PC-3 (cell line): Measurements from ENCODE around the gene CEP63. TPM values are rescaled to one million over a fixed set of nuclear protein-coding genes. Genes with fewer than 3 reads are reported as not detected.

Experiments used
- ATAC-seq: fragments of 200-7000 bp; cut with Tn5 transposase; 2 replicates; pipeline ENCODE4 v1.9.1; 2020; ENCODE audit warnings: mild to moderate bottlenecking, moderate library complexity
- BruUV-seq: library from RNA; stranded (reverse); fragments of 400-500 nt; replicated peaks from 2 replicates; lab custom pipeline; 2021; lab: Mats Ljungman, UMichigan
- CTCF ChIA-PET: fragments of 300-600 bp; sonication (Branson Sonifier 250); formaldehyde crosslinking; loops from one replicate; lab custom pipeline; 2022; ENCODE audit warnings: antibody characterized with exemption; lab: Charles Lee
- POLR2A ChIA-PET: fragments of 300-600 bp; sonication (Branson Sonifier 250); formaldehyde crosslinking; loops from one replicate; lab custom pipeline; 2022; ENCODE audit warnings: antibody characterized with exemption; ENCODE audit not compliant: unreplicated experiment; lab: Charles Lee
- DNase-seq: peaks from one replicate; pipeline ENCODE4 v3.0.0-alpha.2; 2015
- H2AFZ ChIP-seq: fragments of 300-600 bp; sonication (generic); 2 replicates; pipeline ENCODE4 v1.6.0; 2016; ENCODE audit warnings: antibody characterized with exemption, low read length
- H3F3A ChIP-seq: fragments of 300-600 bp; sonication (generic); one replicate; pipeline ENCODE4 v1.6.0; 2017; ENCODE audit warnings: antibody characterized with exemption, low read length, control low read depth, mild to moderate bottlenecking; ENCODE audit not compliant: unreplicated experiment
- H3K27ac ChIP-seq: fragments of 300-600 bp; sonication (generic); 2 replicates; pipeline ENCODE4 v1.5.1; 2016; ENCODE audit warnings: mild to moderate bottlenecking, low read length
- H3K27me3 ChIP-seq: fragments of 300-600 bp; sonication (generic); 2 replicates; pipeline ENCODE4 v1.6.1; 2016; ENCODE audit warnings: low read length, mixed read lengths
- H3K36me3 ChIP-seq: fragments of 300-600 bp; sonication (generic); 2 replicates; pipeline ENCODE4 v1.6.1; 2016; ENCODE audit warnings: low read depth, mixed run types, low read length, mixed read lengths
- H3K4me1 ChIP-seq: fragments of 300-600 bp; sonication (generic); 2 replicates; pipeline ENCODE4 v1.5.1; 2016; ENCODE audit warnings: low read length; ENCODE audit not compliant: insufficient read depth
- H3K4me2 ChIP-seq: fragments of 300-600 bp; sonication (generic); 2 replicates; pipeline ENCODE4 v1.6.0; 2016; ENCODE audit warnings: low read length
- H3K4me3 ChIP-seq: fragments of 300-600 bp; sonication (generic); 2 replicates; pipeline ENCODE4 v1.5.1; 2016; ENCODE audit warnings: mild to moderate bottlenecking, low read length, mixed read lengths
- H3K79me2 ChIP-seq: fragments of 300-600 bp; sonication (generic); 2 replicates; pipeline ENCODE4 v1.6.1; 2017; ENCODE audit warnings: low read length, mixed read lengths
- H3K9ac ChIP-seq: fragments of 300-600 bp; sonication (generic); 2 replicates; pipeline ENCODE4 v1.6.0; 2016; ENCODE audit warnings: mild to moderate bottlenecking, low read length
- H3K9me2 ChIP-seq: fragments of 300-600 bp; sonication (generic); replicated peaks from 2 replicates; pipeline ENCODE4 v1.6.1; 2016; ENCODE audit warnings: mixed run types, low read length, mixed read lengths
- H3K9me3 ChIP-seq: fragments of 300-600 bp; sonication (generic); 2 replicates; pipeline ENCODE4 v1.6.1; 2016; ENCODE audit warnings: low read length, mixed read lengths
- H4K20me1 ChIP-seq: fragments of 300-600 bp; sonication (generic); 2 replicates; pipeline ENCODE4 v1.6.1; 2016; ENCODE audit warnings: low read length, mixed read lengths
- EZH2 ChIP-seq: fragments of 300-600 bp; sonication (generic); IDR thresholded peaks from one replicate; pipeline ENCODE4 v1.6.1; 2017; ENCODE audit warnings: antibody characterized with exemption, mild to moderate bottlenecking, low read length; ENCODE audit not compliant: unreplicated experiment
- EZH2phosphoT487 ChIP-seq: fragments of 300-600 bp; sonication (generic); IDR thresholded peaks from 2 replicates; pipeline ENCODE4 v1.6.1; 2018; ENCODE audit warnings: mild to moderate bottlenecking, antibody characterized with exemption, low read length, borderline replicate concordance
- intact Hi-C: fragments of 100-400 bp; cut with micrococcal nuclease; formaldehyde crosslinking; loops from 2 replicates; pipeline ENCODE4 v1.9.0; 2023
- total RNA-seq: library from RNA; depleted of rRNA; stranded (reverse); fragments of >200 nt; gene quantifications from 2 replicates; pipeline ENCODE4 v1.2.3, GENCODE V29; 2014
- TF ChIP-seq, protein P1 (sequence below): fragments of 300-600 bp; sonication (generic); conservative IDR thresholded peaks from 2 replicates; pipeline ENCODE4 v1.5.1; 2017; ENCODE audit warnings: antibody characterized with exemption, low read depth, mild to moderate bottlenecking, low read length

CEP63 gene
- total RNA-seq, 1 experiment from 2014 or later = 15.4 TPM

DNA sequence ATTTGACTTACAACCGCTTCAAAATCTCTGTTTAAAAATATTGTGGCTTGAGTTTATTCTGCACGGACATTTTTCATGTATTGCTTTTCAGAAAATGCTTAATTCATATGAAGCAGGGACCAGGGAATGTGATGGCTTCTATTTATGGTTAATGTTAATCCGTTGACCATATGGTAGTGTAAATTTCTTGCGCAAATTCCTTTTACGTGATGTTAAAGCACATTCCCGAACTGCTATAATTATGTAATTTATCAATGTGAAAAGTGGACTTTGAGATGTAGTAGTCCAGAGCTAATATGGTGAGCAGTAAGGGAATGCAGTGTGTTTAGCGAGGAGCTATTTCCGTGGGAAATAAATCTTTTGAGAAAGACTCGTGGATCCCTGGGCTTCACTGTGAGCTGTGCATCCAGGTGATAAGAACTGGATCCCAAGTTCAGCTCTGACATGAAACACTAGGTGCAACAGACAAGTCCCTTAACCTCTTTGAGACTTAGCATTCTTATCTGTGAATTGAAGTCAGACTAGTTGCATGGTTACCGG, 27.4 kb upstream of the CEP63 start:
- no peak overlapping the region for H3K27ac ChIP-seq
- intact Hi-C loops = no loop called here
- no peaks in the 10 kb centered on the region for H3K27me3 ChIP-seq
- H3K9ac ChIP-seq = no peak overlapping the region
- BruUV-seq = no TSS peak
- ChIA-PET CTCF (no interaction called here), POLR2A (no interaction called here)
- H4K20me1 ChIP-seq = no peaks in the 10 kb centered on the region
- no peak overlapping the region for H3K4me2 ChIP-seq
- H3K79me2 ChIP-seq = no peaks in the 10 kb centered on the region
- no peak for TF ChIP-seq EZH2phosphoT487
- no peak for TF ChIP-seq EZH2
- TF ChIP-seq, protein P1, sequence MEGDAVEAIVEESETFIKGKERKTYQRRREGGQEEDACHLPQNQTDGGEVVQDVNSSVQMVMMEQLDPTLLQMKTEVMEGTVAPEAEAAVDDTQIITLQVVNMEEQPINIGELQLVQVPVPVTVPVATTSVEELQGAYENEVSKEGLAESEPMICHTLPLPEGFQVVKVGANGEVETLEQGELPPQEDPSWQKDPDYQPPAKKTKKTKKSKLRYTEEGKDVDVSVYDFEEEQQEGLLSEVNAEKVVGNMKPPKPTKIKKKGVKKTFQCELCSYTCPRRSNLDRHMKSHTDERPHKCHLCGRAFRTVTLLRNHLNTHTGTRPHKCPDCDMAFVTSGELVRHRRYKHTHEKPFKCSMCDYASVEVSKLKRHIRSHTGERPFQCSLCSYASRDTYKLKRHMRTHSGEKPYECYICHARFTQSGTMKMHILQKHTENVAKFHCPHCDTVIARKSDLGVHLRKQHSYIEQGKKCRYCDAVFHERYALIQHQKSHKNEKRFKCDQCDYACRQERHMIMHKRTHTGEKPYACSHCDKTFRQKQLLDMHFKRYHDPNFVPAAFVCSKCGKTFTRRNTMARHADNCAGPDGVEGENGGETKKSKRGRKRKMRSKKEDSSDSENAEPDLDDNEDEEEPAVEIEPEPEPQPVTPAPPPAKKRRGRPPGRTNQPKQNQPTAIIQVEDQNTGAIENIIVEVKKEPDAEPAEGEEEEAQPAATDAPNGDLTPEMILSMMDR = no peak
- H2AFZ ChIP-seq = no peak overlapping the region
- H3F3A ChIP-seq = no peaks in the 10 kb centered on the region
- H3K9me3 ChIP-seq = no peaks in the 10 kb centered on the region
- ATAC-seq (no peak), DNase-seq (no peak)
- no peaks in the 10 kb centered on the region for H3K36me3 ChIP-seq
- no peaks in the 10 kb centered on the region for H3K9me2 ChIP-seq
- H3K4me3 ChIP-seq = no peak overlapping the region
- no peaks in the 10 kb centered on the region for H3K4me1 ChIP-seq

DNA sequence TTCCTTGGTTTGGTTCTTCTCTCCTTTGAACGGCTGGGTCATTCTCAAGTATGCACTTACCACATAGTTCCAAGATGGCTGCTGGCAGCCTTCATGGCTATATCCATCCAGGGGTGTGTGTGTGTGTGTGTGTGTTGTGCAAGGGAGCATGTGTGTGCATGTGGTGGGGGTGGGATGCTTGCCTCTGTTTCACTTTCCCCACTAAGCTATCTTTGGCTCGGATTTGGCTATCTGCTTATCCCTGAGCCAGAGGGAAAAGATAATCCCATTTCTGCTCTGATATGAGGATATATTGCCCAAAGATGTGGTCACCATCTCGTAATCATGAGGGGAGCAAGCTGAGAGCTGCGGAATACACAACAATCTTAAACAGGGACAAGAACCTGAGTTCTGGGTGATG, 26.3 kb upstream of the CEP63 start:
- no peaks in the 10 kb centered on the region for H4K20me1 ChIP-seq
- no peaks in the 10 kb centered on the region for H3K27me3 ChIP-seq
- H3K9me2 ChIP-seq = no peaks in the 10 kb centered on the region
- no peaks in the 10 kb centered on the region for H3K9me3 ChIP-seq
- no peaks in the 10 kb centered on the region for H3K79me2 ChIP-seq
- BruUV-seq = no TSS peak
- intact Hi-C loops = no loop called here
- no peaks in the 10 kb centered on the region for H3K4me1 ChIP-seq
- no peak for DNase-seq
- ChIA-PET CTCF (no interaction called here), POLR2A (no interaction called here)
- TF ChIP-seq, protein P1 = no peak
- TF ChIP-seq EZH2 = no peak
- no peak for TF ChIP-seq EZH2phosphoT487
- H3K4me2 ChIP-seq = no peak overlapping the region
- no peaks in the 10 kb centered on the region for H3F3A ChIP-seq
- no peak overlapping the region for H3K4me3 ChIP-seq
- H2AFZ ChIP-seq = no peak overlapping the region
- ATAC-seq = no peak
- H3K36me3 ChIP-seq = no peaks in the 10 kb centered on the region
- no peak overlapping the region for H3K9ac ChIP-seq
- no peak overlapping the region for H3K27ac ChIP-seq

DNA sequence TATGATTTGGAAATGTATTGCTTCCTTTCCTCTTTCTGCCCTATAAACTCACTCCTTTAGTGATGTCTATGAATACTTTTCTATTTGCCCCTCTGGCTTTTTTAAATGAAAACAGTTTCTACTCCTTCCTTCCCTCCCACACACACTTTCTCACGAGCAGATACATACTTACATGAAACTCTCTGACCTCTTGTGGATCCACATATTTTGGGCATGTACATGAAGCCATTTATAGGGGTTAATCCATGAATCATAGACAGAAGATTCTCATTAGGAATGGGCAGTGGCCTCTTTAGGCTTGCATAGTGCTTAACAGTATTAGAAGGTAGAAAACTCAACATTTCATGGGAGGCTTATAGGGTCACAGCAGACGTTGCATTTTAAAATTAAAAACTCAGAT, 24.9 kb upstream of the CEP63 start:
- Histone ChIP-seq H3K4me1 (no peaks in the 10 kb centered on the region), H2AFZ (no peak overlapping the region), H3K4me2 (no peak overlapping the region), H3K36me3 (no peaks in the 10 kb centered on the region), H3K27me3 (no peaks in the 10 kb centered on the region), H4K20me1 (no peaks in the 10 kb centered on the region), H3K9ac (no peak overlapping the region), H3K79me2 (no peaks in the 10 kb centered on the region), H3K4me3 (no peak overlapping the region), H3K27ac (no peak overlapping the region), H3K9me2 (no peaks in the 10 kb centered on the region), H3K9me3 (no peaks in the 10 kb centered on the region), H3F3A (no peaks in the 10 kb centered on the region)
- BruUV-seq = no TSS peak
- CTCF ChIA-PET = no interaction called here
- POLR2A ChIA-PET = no interaction called here
- no peak for TF ChIP-seq EZH2phosphoT487
- TF ChIP-seq, protein P1 = no peak
- DNase-seq (peak; percentile 21), ATAC-seq (no peak)
- intact Hi-C loops = no loop called here
